ENCODE measurements around the gene ATP11C.

Gene ATP11C

DNA sequence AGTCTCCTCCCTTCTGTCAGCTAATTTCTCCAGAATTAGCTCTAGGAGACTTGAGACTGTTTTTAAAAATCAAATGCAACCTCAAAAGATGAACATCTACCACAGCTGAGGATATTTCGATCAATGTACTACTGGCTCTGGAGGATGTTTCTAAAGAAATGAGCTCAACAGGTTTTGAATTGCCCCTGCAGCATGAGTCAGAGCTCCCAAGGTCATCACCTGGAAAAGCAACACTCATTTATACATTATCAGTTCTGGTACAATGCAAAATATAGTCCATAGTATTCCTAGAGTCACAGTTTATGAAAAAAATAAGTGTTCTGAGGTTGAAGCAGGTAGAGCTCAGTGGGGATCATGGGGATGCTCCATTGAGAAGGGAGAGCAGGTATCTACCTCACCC, 174.0 kb downstream of the ATP11C start:
- DNase-seq (ENCODE audit: low read depth), result peak; percentile 21
- TF ChIP-seq, protein P1, sequence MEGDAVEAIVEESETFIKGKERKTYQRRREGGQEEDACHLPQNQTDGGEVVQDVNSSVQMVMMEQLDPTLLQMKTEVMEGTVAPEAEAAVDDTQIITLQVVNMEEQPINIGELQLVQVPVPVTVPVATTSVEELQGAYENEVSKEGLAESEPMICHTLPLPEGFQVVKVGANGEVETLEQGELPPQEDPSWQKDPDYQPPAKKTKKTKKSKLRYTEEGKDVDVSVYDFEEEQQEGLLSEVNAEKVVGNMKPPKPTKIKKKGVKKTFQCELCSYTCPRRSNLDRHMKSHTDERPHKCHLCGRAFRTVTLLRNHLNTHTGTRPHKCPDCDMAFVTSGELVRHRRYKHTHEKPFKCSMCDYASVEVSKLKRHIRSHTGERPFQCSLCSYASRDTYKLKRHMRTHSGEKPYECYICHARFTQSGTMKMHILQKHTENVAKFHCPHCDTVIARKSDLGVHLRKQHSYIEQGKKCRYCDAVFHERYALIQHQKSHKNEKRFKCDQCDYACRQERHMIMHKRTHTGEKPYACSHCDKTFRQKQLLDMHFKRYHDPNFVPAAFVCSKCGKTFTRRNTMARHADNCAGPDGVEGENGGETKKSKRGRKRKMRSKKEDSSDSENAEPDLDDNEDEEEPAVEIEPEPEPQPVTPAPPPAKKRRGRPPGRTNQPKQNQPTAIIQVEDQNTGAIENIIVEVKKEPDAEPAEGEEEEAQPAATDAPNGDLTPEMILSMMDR (IDR thresholded peaks at IDR 0.05; ENCODE audit: insufficient read depth, low read depth, low read length, missing control alignments), result no peak
- H3K4me3 ChIP-seq (ENCODE audit: low read length), result no peak overlapping the region

DNA sequence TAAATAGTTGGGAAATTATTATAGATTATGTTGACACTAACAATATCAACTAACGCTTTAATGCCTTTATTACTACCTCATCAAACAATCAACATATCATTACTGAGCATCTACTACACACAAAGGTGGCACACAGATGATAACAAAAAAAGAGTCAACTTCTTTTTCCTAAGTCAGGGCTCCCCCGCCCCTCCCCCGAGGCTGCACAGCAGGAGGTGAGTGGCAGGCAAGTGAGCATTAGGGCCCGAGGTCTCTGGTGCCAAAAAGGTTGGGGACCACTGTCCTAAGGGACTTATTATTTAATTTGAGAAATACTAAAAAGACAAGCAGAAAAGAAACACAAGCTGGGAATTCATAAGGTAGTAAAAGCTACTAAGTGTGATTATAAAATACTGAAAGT, 174.6 kb downstream of the ATP11C start:
- H3K4me3 ChIP-seq (ENCODE audit: low read length), result no peak overlapping the region
- TF ChIP-seq, protein P1 (IDR thresholded peaks at IDR 0.05; ENCODE audit: insufficient read depth, low read depth, low read length, missing control alignments), result no peak
- DNase-seq (ENCODE audit: low read depth), result no peak

DNA sequence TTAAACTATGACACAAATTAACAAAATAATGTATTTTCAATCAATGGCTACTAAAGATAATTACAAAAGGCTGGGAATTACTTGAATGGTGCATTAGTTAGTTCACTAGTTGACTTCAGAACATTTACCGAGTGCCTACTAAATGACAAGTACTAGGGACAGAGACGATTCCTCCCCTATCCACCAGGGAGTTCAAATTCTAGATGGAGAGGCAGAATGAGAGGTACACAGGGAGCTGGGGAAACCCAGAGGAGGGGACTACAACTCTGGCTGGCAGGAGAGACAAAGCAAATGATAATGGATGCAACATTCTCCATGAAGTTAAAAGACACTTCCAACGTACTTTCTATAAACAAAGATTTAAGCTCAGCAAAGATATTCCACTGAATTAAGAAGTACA, 181.8 kb downstream of the ATP11C start:
- no peak for DNase-seq (ENCODE audit: low read depth)
- no peak overlapping the region for H3K4me3 ChIP-seq (ENCODE audit: low read length)
- TF ChIP-seq, protein P1 (IDR thresholded peaks at IDR 0.05; ENCODE audit: insufficient read depth, low read depth, low read length, missing control alignments), result no peak

DNA sequence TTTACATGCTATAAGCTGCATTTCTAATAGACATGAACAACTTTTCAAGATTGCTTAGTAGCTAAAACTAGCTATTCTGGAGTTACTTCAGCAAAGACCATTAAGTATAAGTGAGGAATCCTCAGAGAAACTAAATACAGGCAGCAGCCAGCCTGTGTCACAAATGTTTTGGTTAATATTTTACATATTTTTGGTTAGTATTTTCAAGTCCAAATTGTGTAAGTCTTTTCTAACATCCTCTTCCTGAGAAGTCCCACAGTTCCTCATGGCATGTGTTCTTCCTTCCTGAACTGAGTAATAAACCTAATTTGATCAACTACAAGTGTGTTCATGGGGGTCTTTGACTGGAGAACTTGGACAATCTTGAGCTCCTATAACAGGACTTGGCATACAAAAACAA, 182.5 kb downstream of the ATP11C start:
- TF ChIP-seq, protein P1 (IDR thresholded peaks at IDR 0.05; ENCODE audit: insufficient read depth, low read depth, low read length, missing control alignments), result no peak

DNA sequence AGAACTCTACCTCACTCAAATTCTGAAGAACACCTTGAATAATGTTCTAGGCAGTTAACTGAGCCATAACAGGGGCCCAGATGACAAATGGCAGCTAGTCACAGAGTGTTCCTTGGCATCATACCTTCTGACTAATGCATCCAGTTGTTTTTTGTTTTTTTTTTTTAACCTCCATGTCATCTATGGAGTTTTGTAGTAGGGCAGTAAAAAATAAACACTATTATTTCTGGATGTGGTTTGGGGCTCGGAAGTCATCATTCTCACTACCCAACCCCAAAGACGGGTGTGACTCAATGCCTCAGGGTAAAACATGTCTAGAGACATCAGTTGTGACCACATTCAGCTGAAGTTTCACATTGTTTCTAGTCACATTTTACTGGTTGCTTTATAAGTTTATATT, 193.7 kb downstream of the ATP11C start:
- peak; percentile 52 for DNase-seq (ENCODE audit: low read depth)
- no peak overlapping the region for H3K4me3 ChIP-seq (ENCODE audit: low read length)
- TF ChIP-seq, protein P1 (IDR thresholded peaks at IDR 0.05; ENCODE audit: insufficient read depth, low read depth, low read length, missing control alignments), result no peak

More for the DNA sequence above, 182.5 kb downstream of the ATP11C start:
- no peak for DNase-seq (ENCODE audit: low read depth)
- no peak overlapping the region for H3K4me3 ChIP-seq (ENCODE audit: low read length)

DNA sequence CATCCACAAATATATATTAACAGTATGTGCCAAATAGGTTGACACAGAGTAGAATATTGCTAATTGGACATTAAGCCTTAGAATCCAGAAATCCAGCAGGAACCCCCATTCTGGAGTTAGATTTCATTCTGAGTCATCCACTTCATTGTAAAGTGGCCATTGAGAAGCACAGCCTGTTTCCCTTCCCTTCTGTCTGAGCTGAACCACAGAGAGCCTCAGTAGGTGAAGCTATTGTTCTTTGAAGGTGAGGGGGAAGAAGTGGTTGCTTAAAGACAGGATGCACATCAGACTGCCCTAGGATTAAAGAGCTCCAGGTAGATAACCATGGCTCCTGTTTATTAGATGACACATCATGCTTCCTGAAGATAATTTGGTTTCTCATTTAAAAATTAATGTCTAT, 194.3 kb downstream of the ATP11C start:
- DNase-seq (ENCODE audit: low read depth), result peak; percentile 41
- TF ChIP-seq, protein P1 (IDR thresholded peaks at IDR 0.05; ENCODE audit: insufficient read depth, low read depth, low read length, missing control alignments), result no peak
- no peak overlapping the region for H3K4me3 ChIP-seq (ENCODE audit: low read length)

DNA sequence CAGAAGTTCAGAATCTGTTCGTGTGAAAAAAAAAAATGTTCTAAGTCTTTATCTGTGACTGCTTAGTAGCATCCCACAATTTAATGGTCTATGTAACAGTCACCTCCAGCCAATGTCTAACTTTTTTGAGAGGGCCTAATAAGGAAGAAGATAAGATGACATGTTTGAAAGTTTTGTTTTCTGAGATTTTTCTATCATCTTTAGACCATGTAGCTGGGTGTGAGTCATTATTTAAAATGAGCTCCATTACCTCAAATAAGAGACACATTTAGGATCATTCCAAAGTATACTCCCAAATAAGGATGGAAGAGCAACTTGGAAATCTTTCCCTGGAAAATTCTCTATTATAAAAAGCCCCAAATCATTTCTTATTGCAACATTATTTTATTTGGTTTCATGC, 196.7 kb downstream of the ATP11C start:
- H3K4me3 ChIP-seq (ENCODE audit: low read length), result no peak overlapping the region
- TF ChIP-seq, protein P1 (IDR thresholded peaks at IDR 0.05; ENCODE audit: insufficient read depth, low read depth, low read length, missing control alignments), result no peak
- DNase-seq (ENCODE audit: low read depth), result no peak
